MV-4-11 (cell line): ENCODE results near the gene PPP1R13B.
A peak's percentile ranks its signal among the peaks of the same experiment; 100 is the strongest.

Source experiments
- DNase-seq: peaks from one replicate; lab custom pipeline; 2025; lab: John Stamatoyannopoulos, UW

PPP1R13B gene

GRCh38 chr14:103731916-103732867 lies 115.2 kb downstream of the PPP1R13B start:
- DNase-seq: no peak

DNA sequence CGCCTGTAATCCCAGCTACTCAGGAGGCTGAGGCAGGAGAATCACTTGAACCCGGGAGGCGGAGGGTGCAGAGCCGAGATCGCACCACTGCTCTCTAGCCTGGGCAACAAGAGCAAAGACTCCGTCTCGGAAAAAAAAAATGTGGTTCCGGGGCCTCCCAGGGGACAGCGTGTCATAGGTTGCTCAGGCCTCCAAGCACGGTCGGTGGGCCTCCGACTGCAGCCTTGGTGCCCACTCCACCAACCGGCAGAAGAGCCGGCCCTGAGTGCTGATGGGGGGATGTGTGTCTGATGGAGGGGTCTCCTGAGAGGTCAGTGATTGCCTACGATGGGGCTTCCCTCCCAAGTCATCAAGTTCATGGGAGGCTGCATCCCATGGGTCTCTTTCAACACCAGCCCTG lies 115.9 kb downstream of the PPP1R13B start:
- DNase-seq: no peak

GRCh38 chr14:103730490-103731035 lies 116.8 kb downstream of the PPP1R13B start:
- DNase-seq: no peak

GRCh38 chr14:103729496-103730448 lies 117.6 kb downstream of the PPP1R13B start:
- DNase-seq: no peak

- no peak for DNase-seq
Measured at GRCh38 chr14:103728721-103729120, 118.7 kb downstream of the PPP1R13B start.

GRCh38 chr14:103728141-103728540 lies 119.2 kb downstream of the PPP1R13B start:
- no peak for DNase-seq

GRCh38 chr14:103727313-103727980 lies 119.9 kb downstream of the PPP1R13B start:
- DNase-seq: no peak

DNA sequence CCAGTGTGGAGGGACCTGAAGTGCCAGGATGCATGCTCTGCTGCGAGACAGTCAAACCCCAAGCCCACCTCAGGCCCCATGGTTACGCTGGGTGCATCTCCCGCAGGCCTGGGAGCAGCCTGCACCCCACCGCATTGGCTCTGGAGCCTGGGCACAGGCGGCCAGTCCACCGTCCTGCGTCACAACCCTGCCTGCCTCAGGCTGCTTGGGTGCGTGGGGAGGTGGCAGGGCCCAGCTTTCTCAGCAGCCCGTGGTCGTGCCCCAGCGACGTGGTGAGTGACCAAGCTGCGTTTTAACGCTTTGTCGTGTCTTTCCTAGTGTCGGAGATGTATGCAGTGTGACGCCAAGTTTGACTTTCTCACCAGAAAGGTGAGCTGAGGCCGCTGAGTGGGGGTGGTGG lies 120.9 kb downstream of the PPP1R13B start:
- no peak for DNase-seq

DNA sequence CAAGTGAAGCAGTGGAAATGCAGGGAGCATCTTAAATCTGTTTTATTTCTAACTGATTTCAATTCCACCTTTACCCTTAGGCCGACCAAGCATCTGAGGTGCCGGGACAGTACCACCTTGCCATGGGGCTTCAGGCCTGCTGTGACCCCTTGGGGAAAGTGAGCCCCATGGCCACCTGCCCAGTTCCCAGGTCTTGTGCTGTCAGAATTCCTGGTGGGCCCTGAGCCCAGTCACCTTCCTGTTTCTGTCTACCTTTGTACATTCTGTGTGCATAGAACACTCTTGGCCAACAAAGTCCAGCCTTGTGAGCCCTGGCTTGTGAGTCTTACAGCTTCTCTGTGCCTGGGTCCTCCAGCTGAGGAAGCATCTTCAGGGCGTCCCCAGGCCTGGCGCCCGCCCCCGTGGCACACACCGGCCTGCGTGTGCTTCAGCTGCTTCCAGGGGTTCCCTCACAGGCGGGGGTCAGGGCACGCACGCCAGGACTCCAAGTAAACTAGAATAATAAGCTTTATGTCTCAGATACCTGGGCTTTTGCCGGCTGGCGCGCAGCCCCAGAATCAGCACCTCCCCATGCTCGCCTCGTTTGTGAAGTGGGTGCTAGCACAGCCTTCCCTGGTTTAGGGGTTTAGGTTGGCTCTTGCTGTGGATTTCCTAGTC lies 121.5 kb downstream of the PPP1R13B start:
- DNase-seq: no peak

GRCh38 chr14:103725001-103725682 lies 122.2 kb downstream of the PPP1R13B start:
- no peak for DNase-seq

DNA sequence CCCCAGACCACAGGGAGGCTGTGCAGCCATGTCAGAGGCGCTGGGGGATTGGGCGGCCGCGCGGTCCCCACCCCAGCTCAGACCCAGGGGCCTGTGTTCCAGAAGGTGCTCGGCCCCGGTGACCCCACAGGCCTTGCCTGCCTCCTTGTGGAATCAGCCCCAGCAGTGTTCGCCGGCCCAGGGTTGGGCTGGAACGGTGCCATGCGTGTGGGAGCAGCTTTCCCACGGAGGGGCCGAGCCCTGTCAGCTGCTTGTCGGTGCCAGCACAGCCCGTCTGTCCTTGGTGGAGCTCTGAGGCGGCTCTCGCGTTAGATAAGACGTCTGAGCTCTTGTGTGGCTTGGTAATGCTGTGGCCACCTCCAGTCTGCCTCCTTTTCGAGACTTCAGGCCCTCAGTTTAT lies 123.3 kb downstream of the PPP1R13B start:
- DNase-seq: no peak

GRCh38 chr14:103723748-103724081 lies 123.7 kb downstream of the PPP1R13B start:
- DNase-seq: no peak

DNA sequence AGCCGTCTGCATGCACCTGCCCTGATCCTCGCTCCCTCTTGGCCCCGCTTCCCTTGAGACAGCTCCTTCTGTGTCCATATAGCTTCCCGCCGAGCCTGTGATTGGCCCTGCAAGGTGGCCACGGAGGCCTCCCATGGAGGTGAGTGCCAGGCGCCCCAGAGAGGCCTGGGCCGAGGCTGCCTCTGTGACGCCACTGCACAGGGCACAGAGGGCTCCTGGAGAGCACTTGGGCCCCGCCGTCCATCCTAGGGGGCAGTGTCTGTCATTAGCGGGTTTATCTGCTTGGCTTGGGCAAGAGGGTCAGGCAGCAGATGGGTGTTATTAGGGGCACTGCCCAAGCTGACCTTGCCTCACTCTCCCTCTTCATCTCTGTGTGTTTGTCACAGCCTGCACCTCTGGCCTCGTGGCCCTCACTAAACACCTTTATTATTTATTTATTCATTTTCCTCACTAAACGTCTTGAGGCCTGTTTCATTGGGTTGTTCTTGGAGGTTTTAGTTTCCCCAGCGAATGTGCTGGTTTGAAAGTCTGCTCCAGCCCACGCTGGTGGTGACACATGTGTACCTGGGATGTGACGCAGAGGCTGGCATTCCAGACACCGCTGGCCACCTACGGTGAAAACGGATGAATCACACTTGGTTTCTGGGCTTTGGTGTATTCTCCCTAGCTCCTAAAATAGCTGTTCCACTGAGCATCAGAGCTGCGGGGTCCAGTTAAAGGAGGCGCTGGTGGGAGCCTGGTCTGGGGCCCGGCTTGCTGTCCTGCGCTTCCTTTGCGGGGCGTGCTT lies 125.8 kb downstream of the PPP1R13B start:
- no peak for DNase-seq

DNA sequence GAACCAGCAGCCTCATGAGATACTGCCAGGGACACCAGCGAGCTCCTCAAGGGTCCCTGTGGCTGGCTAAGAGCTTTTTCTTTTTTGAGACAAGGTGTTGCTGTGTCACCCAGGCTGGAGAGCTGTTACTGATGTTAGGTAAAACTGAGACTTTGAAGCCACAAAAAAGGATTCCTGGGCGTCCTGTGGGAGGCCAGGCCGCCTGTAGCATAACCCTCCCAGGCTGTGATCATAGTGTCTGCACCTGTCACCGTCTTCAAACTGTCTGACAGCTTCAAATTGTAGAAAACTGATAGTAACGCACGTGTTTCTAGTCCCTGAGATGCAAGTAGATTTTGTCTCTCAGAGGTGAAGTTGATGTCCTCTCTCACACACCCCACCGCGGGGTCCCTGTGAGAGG lies 127.6 kb downstream of the PPP1R13B start:
- DNase-seq: no peak

GRCh38 chr14:103718572-103718971 lies 128.8 kb downstream of the PPP1R13B start:
- no peak for DNase-seq

GRCh38 chr14:103716899-103717411 lies 130.4 kb downstream of the PPP1R13B start:
- DNase-seq: no peak

DNA sequence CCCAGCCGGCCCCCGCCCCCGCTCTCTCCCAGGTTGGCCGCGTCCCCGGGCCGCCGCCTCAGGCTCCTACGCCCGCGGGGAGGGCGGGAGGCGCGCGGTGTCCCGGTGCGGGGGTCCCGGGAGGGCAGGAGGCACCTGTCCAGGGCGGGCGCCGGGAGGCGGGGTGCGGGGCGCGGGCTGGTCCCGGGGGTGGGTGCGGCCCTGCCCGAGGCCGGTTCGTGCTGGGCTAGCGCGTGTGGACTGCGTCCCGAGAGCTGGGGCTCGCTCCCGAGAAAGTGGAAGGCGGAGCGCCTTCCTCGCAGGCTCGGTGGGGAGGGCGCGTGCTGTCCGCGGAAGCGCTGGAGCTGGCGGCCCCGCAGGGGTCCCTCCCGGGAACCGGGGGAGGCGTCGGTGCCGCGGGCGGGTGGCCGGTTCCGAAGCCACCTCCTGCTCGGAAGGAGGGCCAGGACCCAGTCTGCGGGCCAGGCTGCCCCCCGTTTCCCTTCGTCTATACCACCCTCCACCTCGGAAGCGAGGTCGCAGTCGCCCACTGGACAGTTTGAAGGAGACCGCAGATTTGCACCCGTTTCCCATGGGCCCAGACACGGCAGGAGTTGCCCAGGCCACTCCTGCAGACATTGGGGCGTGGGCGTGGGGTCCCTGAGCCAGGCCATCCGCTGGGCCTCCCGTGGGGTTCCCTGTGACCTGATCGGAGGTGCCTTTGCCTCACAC lies 131.1 kb downstream of the PPP1R13B start:
- DNase-seq: peak; percentile 11

DNA sequence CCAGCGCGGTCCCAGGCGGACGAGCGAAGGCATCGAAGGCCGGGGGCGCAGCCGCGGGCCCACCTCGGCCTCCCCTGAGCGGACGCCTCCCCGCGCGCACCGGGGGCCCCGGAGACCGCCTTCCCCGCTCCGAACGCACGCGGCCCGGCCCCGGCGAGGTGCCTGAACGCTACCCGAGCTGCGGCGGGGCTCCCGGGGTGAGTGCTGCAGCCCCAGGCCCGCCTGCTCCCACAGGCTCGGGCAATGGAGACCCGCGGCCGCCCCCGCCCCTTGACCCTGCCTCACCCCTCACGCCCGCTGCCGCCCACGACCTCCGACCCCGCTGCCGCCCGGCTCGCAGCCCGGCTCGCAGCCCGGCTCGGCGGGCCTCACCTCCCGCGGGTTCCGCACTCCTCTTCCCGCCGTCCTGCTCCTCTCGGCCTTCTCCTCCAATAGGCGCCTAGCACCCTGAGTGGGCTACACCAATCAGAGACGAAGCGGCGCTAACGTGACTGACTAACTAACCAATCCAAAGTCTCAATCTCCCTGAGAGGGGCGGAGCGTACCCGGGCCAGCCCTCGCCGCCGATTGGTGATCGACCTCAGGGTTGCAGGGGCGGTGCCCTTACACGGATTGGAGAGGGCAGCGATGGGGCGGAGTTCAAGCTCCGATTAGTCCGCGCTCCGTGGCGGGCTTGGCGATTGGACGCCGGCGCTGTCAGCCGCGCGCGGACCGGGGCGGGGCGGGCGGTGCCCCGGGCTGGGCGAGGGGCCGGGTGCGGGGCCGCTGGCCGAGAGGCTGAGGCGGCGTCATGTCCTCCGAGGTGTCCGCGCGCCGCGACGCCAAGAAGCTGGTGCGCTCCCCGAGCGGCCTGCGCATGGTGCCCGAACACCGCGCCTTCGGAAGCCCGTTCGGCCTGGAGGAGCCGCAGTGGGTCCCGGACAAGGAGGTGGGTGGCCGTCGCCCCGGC lies 132.0 kb downstream of the PPP1R13B start, which contains the start of the genes XRCC3 and ZFYVE21:
TSS of gene XRCC3 (minus strand) at position 400 of the 949 bp plus-strand sequence. CDS start 4,364 bp downstream, outside the sequence.
TSS of gene ZFYVE21 (plus strand) at position 759 of the 949 bp plus-strand sequence. CDS start at position 791, 32 bp downstream.
- DNase-seq: peak; percentile 99
